ENCODE measurements around the gene ABR. TPM values are rescaled to one million over a fixed set of nuclear protein-coding genes. Genes with fewer than 3 reads are reported as not detected.
"Not testable (repeated sequence)": the region's sequence is repeated elsewhere in the genome, so short reads cannot be mapped to it uniquely, and the experiment has no call there.

The ABR gene
- total RNA-seq, 1 donor from 2014 or later: 66.7 TPM

- Mint-ChIP-seq H3K4me1 (ENCODE audit: low read depth) (peaks cover 44% of the 10 kb centered on the region), H3K4me3 (peak overlapping the region; percentile 84), H3K36me3 (ENCODE audit: low read depth) (peaks cover 4% of the 10 kb centered on the region), H3K9me3 (no peaks in the 10 kb centered on the region), H3K27ac (peak overlapping the region; percentile 79), H3K27me3 (ENCODE audit: insufficient read depth) (no peaks in the 10 kb centered on the region)
- intact Hi-C loops (cut with micrococcal nuclease): no loop called here
- no peak for DNase-seq (ENCODE audit: low spot score)
Observed at GRCh38 chr17:1109606-1110540, 69.9 kb downstream of the ABR start.

- Mint-ChIP-seq H3K27ac (peak overlapping the region; percentile 71), H3K4me3 (peak overlapping the region; percentile 85), H3K27me3 (ENCODE audit: insufficient read depth) (no peaks in the 10 kb centered on the region), H3K9me3 (no peaks in the 10 kb centered on the region), H3K4me1 (ENCODE audit: low read depth) (peaks cover 40% of the 10 kb centered on the region), H3K36me3 (ENCODE audit: low read depth) (peaks cover 4% of the 10 kb centered on the region)
- intact Hi-C loops (cut with micrococcal nuclease): no loop called here
- DNase-seq (ENCODE audit: low spot score): peak; percentile 64
Observed at GRCh38 chr17:1108765-1109605, 70.8 kb downstream of the ABR start.

GRCh38 chr17:1108478-1108764 lies 71.4 kb downstream of the ABR start:
- intact Hi-C loops (cut with micrococcal nuclease): no loop called here
- Mint-ChIP-seq H3K4me3 (peak overlapping the region; percentile 77), H3K9me3 (no peaks in the 10 kb centered on the region), H3K4me1 (ENCODE audit: low read depth) (peaks cover 40% of the 10 kb centered on the region), H3K27me3 (ENCODE audit: insufficient read depth) (no peaks in the 10 kb centered on the region), H3K36me3 (ENCODE audit: low read depth) (peaks cover 4% of the 10 kb centered on the region), H3K27ac (peak overlapping the region; percentile 44)
- no peak for DNase-seq (ENCODE audit: low spot score)

DNA sequence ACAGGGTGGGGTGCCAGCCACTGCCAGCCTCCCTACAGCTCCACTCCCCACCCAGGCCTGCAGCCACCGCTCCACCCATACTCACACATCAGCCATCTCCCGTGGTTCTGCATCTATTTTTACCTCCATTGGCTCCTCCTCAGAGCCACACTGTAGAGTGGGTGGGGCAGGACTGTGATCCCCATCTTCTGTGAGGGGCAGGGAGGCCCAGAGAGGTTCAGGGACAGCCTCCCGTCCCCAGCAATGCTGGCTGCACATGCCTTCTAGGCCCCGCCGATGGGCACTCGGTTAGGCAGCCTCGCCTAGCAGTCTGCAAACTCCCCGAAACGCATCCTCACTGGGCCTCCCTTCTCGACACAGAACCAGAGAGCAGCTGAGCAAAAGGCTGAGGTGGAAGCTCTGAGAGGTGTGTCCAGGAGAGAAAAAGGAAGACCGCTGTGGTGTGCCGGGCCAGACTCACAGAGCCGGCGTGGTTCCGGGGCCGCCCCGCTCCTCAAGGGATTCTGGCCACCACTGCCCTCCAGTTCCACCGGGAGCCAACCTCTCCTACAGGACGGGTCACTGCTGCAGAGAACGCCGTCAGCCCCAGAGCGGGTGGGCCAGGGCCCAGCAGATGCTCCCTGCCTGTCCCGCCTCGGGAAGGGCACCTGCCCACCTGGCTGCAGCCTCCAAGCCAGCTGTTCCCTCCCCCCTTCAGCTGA lies 71.9 kb downstream of the ABR start:
- H3K9me3 Mint-ChIP-seq: no peaks in the 10 kb centered on the region
- intact Hi-C loops (cut with micrococcal nuclease): no loop called here

DNA sequence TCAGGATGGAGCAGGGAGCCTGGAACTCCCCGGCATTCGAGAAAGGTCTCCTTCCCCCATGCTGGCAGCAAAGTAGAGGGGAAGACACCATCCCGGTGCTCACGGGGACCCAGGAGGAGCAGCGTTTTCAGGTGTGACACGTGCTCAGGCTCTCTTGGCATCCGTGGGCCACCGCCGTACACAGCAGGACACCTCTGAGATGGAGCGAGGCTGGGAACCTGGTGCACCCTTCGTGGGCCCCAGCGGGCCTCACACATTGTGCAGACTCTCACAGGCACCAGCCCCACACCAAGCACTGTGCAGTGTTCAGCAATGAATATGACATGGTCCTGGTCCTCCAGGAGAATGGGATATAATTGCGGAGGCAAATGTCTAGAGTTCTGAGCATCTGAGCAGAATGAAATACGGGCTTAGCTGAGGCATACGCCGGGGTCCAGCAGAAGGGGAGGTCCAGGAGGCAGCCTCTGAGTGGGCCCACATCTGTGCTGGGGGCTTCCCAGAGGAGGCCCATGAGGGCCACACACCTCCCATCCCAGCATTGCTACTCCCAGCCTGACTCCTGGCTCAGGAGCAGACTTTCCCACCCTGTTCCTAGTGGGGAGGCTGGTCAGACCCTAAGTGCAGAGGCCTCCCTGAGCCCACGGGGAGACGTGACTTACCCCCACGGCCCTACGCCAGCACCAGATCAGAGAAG lies 72.6 kb downstream of the ABR start:
- Mint-ChIP-seq H3K27me3 (ENCODE audit: insufficient read depth) (no peaks in the 10 kb centered on the region), H3K27ac (peak overlapping the region; percentile 11), H3K9me3 (no peaks in the 10 kb centered on the region), H3K36me3 (ENCODE audit: low read depth) (peaks cover 4% of the 10 kb centered on the region), H3K4me1 (ENCODE audit: low read depth) (peaks cover 40% of the 10 kb centered on the region), H3K4me3 (peak overlapping the region; percentile 77)
- DNase-seq (ENCODE audit: low spot score): no peak
- intact Hi-C loops (cut with micrococcal nuclease): no loop called here

More for the DNA sequence above, 71.9 kb downstream of the ABR start:
- peaks cover 40% of the 10 kb centered on the region for H3K4me1 Mint-ChIP-seq (ENCODE audit: low read depth)
- no peak for DNase-seq (ENCODE audit: low spot score)
- H3K4me3 Mint-ChIP-seq: peak overlapping the region; percentile 77
- peak overlapping the region; percentile 44 for H3K27ac Mint-ChIP-seq
- H3K27me3 Mint-ChIP-seq (ENCODE audit: insufficient read depth): no peaks in the 10 kb centered on the region
- H3K36me3 Mint-ChIP-seq (ENCODE audit: low read depth): peaks cover 4% of the 10 kb centered on the region

GRCh38 chr17:1104222-1104621 lies 75.6 kb downstream of the ABR start:
- H3K9me3 Mint-ChIP-seq: no peaks in the 10 kb centered on the region
- no peak overlapping the region for H3K27ac Mint-ChIP-seq
- no peaks in the 10 kb centered on the region for H3K27me3 Mint-ChIP-seq (ENCODE audit: insufficient read depth)
- peaks cover 21% of the 10 kb centered on the region for H3K4me1 Mint-ChIP-seq (ENCODE audit: low read depth)
- no peak for DNase-seq (ENCODE audit: low spot score)
- peaks cover 11% of the 10 kb centered on the region for H3K36me3 Mint-ChIP-seq (ENCODE audit: low read depth)
- H3K4me3 Mint-ChIP-seq: no peak overlapping the region
- intact Hi-C loops (cut with micrococcal nuclease): no loop called here

- no peak for DNase-seq (ENCODE audit: low spot score)
- Mint-ChIP-seq H3K36me3 (ENCODE audit: low read depth) (peaks cover 18% of the 10 kb centered on the region), H3K27ac (no peak overlapping the region), H3K4me1 (ENCODE audit: low read depth) (peaks cover 34% of the 10 kb centered on the region), H3K4me3 (no peak overlapping the region), H3K9me3 (no peaks in the 10 kb centered on the region), H3K27me3 (ENCODE audit: insufficient read depth) (no peaks in the 10 kb centered on the region)
- intact Hi-C loops (cut with micrococcal nuclease): no loop called here
Observed at GRCh38 chr17:1100382-1100781, 79.4 kb downstream of the ABR start.

DNA sequence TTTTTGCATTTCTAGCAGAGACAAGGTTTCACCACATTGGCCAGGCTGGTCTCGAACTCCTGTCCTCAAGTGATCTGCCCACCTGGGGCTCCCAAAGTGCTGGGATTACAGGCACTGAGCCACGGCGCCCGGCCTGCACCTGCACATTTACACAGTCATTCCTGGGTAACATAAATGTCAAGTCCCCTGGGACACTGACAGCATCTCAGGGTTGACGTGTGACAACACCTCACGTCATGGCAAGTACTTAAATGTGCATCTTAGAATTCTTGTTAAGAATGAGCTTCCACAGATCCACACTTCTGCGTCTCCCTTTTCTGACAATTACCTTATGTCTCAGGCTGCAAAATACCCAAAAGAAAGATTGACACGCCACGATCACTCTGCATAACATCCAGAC lies 80.5 kb downstream of the ABR start:
- no peak for DNase-seq (ENCODE audit: low spot score)
- H3K4me1 Mint-ChIP-seq (ENCODE audit: low read depth): peaks cover 34% of the 10 kb centered on the region
- no peak overlapping the region for H3K27ac Mint-ChIP-seq
- H3K36me3 Mint-ChIP-seq (ENCODE audit: low read depth): peaks cover 23% of the 10 kb centered on the region
- H3K9me3 Mint-ChIP-seq: no peaks in the 10 kb centered on the region
- no peaks in the 10 kb centered on the region for H3K27me3 Mint-ChIP-seq (ENCODE audit: insufficient read depth)
- no peak overlapping the region for H3K4me3 Mint-ChIP-seq
- intact Hi-C loops (cut with micrococcal nuclease): no loop called here

GRCh38 chr17:1097972-1098744 lies 81.6 kb downstream of the ABR start:
- H3K27me3 Mint-ChIP-seq (ENCODE audit: insufficient read depth); intact Hi-C loops (cut with micrococcal nuclease); H3K9me3 Mint-ChIP-seq; DNase-seq (ENCODE audit: low spot score); H3K27ac Mint-ChIP-seq: not testable (repeated sequence)
- Mint-ChIP-seq H3K4me3 (peak overlapping the region; percentile 60), H3K36me3 (ENCODE audit: low read depth) (peaks cover 28% of the 10 kb centered on the region), H3K4me1 (ENCODE audit: low read depth) (peaks cover 34% of the 10 kb centered on the region)

DNA sequence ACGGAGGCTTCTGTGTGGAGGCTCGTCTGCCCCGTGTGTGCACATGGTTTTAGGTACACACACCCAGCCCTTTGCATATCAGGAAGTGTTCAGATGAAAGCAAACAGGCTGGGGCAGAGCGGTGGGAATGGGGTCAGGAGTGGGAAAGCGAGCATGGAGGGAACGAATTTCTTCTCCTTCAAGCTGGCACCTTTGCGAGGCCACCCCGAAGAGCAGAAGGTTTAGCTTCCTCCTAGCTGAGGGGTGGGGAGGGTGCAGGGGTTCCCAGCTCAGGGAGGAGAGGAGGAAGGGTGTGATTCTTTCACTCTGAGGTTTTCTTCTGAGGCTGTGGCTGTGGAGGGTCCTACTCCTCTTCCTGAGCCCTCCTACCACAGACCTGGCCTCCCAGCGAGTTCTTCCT lies 83.6 kb downstream of the ABR start:
- H3K9me3 Mint-ChIP-seq: no peaks in the 10 kb centered on the region
- H3K27ac Mint-ChIP-seq: peak overlapping the region; percentile 48
- H3K4me3 Mint-ChIP-seq: no peak overlapping the region
- intact Hi-C loops (cut with micrococcal nuclease): no loop called here
- H3K27me3 Mint-ChIP-seq (ENCODE audit: insufficient read depth): no peaks in the 10 kb centered on the region
- H3K4me1 Mint-ChIP-seq (ENCODE audit: low read depth): peaks cover 34% of the 10 kb centered on the region
- no peak for DNase-seq (ENCODE audit: low spot score)
- peaks cover 29% of the 10 kb centered on the region for H3K36me3 Mint-ChIP-seq (ENCODE audit: low read depth)

GRCh38 chr17:1095853-1096173 lies 84.0 kb downstream of the ABR start:
- H3K27ac Mint-ChIP-seq: no peak overlapping the region
- intact Hi-C loops (cut with micrococcal nuclease): no loop called here
- H3K4me1 Mint-ChIP-seq (ENCODE audit: low read depth): peaks cover 34% of the 10 kb centered on the region
- H3K27me3 Mint-ChIP-seq (ENCODE audit: insufficient read depth): no peaks in the 10 kb centered on the region
- no peak overlapping the region for H3K4me3 Mint-ChIP-seq
- DNase-seq (ENCODE audit: low spot score): no peak
- H3K36me3 Mint-ChIP-seq (ENCODE audit: low read depth): peaks cover 29% of the 10 kb centered on the region
- H3K9me3 Mint-ChIP-seq: no peaks in the 10 kb centered on the region
